Epithelial cell of esophagus (primary cell): ENCODE data around the gene PLTP.
"Not testable (repeated sequence)": the region's sequence is repeated elsewhere in the genome, so short reads cannot be mapped to it uniquely, and the experiment has no call there.

Source experiments
- DNase-seq: peaks from one replicate; pipeline ENCODE4 v3.0.0; 2010; ENCODE audit warnings: low read depth
- H3K4me3 ChIP-seq: 2 replicates; pipeline ENCODE4 v1.5.1; 2011; ENCODE audit warnings: mild to moderate bottlenecking, low read length, control low read depth
- CTCF ChIP-seq: IDR thresholded peaks from 2 replicates; pipeline ENCODE4 v1.5.1; 2011; ENCODE audit warnings: low read depth, mild to moderate bottlenecking, low read length, control low read depth, inconsistent platforms; ENCODE audit not compliant: insufficient read depth; ENCODE audit errors: missing control alignments

The PLTP gene, protein sequence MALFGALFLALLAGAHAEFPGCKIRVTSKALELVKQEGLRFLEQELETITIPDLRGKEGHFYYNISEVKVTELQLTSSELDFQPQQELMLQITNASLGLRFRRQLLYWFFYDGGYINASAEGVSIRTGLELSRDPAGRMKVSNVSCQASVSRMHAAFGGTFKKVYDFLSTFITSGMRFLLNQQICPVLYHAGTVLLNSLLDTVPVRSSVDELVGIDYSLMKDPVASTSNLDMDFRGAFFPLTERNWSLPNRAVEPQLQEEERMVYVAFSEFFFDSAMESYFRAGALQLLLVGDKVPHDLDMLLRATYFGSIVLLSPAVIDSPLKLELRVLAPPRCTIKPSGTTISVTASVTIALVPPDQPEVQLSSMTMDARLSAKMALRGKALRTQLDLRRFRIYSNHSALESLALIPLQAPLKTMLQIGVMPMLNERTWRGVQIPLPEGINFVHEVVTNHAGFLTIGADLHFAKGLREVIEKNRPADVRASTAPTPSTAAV

DNA sequence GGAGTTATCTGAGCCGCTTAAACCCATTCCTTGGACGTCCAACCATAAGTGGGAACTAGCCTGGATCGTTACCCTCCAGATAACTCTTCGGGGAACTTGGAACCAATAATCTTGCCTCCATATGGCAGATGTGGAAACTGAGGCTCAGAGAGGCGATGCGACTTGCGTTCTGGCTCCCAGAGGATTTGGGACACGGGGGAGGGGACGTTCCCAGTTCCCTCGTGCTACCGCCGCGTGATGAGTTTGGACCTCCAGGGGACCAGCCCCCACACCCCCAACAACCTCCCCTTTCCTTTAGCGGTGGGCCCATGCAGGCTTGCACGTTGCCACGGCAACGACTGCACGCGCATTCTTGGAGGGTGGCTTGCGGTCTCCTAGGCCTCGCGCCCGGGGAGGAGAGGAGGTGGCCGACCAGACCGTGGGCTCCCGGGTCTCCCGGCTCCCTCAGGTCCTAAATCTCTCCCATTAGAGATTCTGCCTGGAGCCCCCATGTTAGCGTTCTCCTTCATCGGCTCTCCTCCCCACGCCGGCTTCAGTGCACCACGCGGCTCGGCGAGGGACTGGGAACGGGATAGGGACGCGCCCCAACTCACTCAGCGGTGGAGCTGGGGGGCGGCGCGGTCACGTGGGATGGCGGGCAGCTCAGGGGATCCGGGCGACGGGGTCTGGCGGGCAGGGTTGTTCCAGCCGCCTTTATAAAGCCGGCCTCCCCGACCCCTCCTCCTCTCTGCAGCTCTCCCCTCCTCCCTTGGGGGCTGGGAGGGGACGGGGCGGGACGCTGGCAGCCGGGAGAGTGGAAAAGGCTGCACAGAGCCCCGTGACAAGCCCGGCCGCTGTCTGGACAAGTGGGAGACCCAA lies at the start of gene PLTP:
Gene PLTP (minus strand): TSS at position 670 of the 858 bp plus-strand sequence. CDS start 703 bp downstream, outside the sequence.
- H3K4me3 ChIP-seq: peak within 1 kb of the TSS; percentile 71
- peak; percentile 72 for DNase-seq
- no peak for TF ChIP-seq CTCF

GRCh38 chr20:45959956-45960630 lies 48.1 kb upstream of the PLTP start:
- no peak for TF ChIP-seq CTCF
- no peak for DNase-seq
- H3K4me3 ChIP-seq: no peak overlapping the region

DNA sequence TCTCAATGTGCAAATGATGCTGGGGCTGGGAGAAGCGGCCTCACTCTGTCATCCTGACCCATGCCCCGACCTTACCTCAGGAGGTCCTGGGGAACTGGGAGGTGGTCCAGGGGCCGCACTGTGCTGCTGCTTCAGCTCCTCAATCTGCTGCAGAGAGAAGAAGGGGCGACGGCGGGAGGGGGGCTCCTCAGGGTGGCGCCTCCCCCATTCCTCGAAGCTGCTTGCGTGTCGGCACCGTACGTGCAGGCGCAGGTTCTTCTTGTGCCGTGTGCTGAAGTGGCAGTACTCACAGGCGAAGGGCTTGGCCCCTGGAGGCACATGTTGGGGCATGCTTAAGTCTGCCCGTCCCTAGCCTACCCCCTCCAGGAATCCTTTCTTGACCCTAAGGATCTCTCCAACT lies 47.2 kb upstream of the PLTP start:
- no peak overlapping the region for H3K4me3 ChIP-seq
- no peak for DNase-seq
- no peak for TF ChIP-seq CTCF

- no peak overlapping the region for H3K4me3 ChIP-seq
- no peak for TF ChIP-seq CTCF
- no peak for DNase-seq
Observed at GRCh38 chr20:45958593-45958992, 46.6 kb upstream of the PLTP start.

DNA sequence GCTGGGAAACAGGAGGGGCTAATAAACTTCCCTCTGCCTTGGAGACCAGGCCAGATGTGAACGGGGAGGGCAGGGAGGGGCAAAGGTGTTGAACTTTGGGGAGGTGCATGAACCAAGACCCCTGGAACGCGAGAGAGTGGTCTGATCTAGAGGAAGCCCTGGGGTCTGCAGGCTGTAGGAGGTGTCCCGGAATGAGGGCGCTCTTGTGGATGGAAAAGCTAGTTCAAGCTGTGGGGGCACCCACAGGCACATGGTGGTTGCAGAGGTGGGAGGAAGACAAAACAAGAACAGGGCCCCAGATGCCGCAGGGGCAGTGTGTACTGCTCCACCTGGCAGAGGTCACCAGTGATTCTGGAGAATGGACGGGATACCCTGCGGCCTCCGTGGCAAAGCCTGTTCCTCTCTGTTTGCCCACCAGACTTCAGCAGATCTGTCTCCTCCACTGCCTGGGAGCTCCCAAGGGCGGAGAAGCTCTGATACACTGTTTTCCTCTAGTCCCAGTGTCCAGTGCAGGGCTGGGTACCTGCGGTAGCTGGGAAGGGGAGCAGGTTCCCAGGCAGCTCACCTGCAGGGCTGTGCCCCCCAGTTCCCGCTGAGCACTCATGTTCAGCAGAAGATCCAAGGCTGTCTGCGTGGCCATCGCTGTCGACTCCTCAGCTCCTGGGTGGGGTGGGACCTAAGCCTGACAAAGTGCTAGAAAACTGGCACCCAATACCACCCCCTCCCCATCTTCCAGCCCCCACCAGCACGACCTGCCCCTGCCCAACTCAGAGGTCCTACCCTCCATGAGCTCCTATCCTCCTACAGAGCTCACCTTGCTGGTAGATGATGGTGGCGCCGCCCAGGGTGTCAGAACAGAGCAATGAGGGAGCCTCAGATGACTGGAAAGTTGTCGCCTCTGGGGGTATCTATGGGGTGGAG lies 45.3 kb upstream of the PLTP start:
- no peak overlapping the region for H3K4me3 ChIP-seq
- TF ChIP-seq CTCF: no peak

GRCh38 chr20:45956326-45956725 lies 44.4 kb upstream of the PLTP start:
- H3K4me3 ChIP-seq, DNase-seq: not testable (repeated sequence)

More for the DNA sequence above, 45.3 kb upstream of the PLTP start:
- DNase-seq: no peak
